Stimulated activated naive CD8-positive, alpha-beta T cell treated with anti-CD3 and anti-CD28 coated beads, Interleukin-15, Interleukin-2, amounts not matched to agents 100 ng/mL and 50 ng/mL, for 24 hours (primary cell): ENCODE results near the gene TBC1D23.

Experiments
- H3K27ac Mint-ChIP-seq: one replicate; pipeline ENCODE4 v1.8.0; 2021; ENCODE audit warnings: mild to moderate bottlenecking, mixed read lengths
- H3K27me3 Mint-ChIP-seq: one replicate; pipeline ENCODE4 v1.8.0; 2021; ENCODE audit warnings: mixed read lengths
- H3K36me3 Mint-ChIP-seq: one replicate; pipeline ENCODE4 v1.8.0; 2021; ENCODE audit warnings: low read depth, mixed read lengths
- H3K4me1 Mint-ChIP-seq: one replicate; pipeline ENCODE4 v1.8.0; 2021; ENCODE audit warnings: low read depth, mixed read lengths
- H3K4me3 Mint-ChIP-seq: one replicate; pipeline ENCODE4 v1.8.0; 2021; ENCODE audit warnings: mild to moderate bottlenecking, mixed read lengths
- H3K9me3 Mint-ChIP-seq: one replicate; pipeline ENCODE4 v1.8.0; 2021; ENCODE audit warnings: mixed read lengths

The TBC1D23 gene

DNA sequence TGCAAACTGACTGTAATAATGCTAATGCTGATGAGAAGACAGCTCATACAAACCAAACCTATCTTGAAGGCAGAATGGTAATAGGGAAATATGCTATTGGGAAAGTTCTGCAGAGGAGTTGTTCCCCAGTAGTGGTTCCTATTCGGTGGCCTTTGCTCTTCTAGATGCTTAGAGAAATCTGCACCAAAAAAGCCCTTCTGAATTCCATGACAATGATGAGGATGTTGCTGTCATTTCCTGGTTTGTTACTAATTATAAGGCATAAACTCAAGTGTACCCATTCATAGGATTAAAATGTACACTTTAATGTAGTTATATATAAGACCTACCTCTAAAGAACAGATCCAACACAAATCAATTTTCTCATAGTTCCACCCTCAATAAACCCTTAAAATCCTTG lies 110.0 kb downstream of the TBC1D23 start:
- no peaks in the 10 kb centered on the region for H3K27me3 Mint-ChIP-seq
- peaks cover 68% of the 10 kb centered on the region for H3K36me3 Mint-ChIP-seq
- H3K4me1 Mint-ChIP-seq = no peaks in the 10 kb centered on the region
- H3K9me3 Mint-ChIP-seq = no peaks in the 10 kb centered on the region
- no peak overlapping the region for H3K4me3 Mint-ChIP-seq
- no peak overlapping the region for H3K27ac Mint-ChIP-seq

DNA sequence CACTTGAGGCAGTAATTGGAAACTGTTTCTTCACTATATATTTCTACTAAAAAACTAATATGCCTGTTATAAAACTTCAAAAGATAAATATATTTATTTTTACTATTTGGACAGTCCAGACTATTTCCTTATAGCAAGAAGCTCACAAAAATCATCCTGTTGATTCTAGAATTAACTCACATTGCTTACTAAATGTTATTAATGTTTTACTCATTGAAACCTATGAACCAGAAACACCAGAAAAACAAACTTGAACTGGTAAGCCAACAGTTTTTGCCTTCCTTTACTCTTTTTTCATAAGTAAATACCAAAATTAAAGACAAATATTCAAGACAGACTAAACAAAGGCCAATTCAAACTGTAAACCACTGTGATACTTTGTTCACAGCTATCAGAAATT lies 113.7 kb downstream of the TBC1D23 start:
- Mint-ChIP-seq H3K4me1 (no peaks in the 10 kb centered on the region), H3K36me3 (peaks cover 71% of the 10 kb centered on the region), H3K4me3 (no peak overlapping the region), H3K27me3 (no peaks in the 10 kb centered on the region), H3K9me3 (no peaks in the 10 kb centered on the region), H3K27ac (no peak overlapping the region)
